ENCODE measurements around the gene BHLHE41.

BHLHE41 gene

DNA sequence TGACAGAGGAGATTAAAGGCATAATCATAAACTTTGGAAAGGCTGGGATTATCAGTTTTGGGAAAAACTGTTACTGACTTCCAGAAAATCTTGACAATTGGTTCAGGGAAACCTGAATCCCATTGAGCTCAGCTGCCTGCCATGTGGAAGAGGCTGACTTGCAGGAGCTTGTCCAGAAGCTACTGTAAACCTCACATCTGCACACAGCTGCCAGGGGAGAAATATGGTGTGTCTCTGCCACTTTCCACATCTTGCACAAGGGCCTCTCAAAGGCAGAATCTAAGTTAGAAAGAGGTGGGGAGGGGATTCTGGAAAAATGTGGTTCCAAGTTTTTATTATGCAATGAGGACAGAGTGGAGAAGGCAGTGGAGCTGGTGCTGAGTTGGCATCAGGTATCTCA, 8.7 kb upstream of the BHLHE41 start:
- no peak for DNase-seq

DNA sequence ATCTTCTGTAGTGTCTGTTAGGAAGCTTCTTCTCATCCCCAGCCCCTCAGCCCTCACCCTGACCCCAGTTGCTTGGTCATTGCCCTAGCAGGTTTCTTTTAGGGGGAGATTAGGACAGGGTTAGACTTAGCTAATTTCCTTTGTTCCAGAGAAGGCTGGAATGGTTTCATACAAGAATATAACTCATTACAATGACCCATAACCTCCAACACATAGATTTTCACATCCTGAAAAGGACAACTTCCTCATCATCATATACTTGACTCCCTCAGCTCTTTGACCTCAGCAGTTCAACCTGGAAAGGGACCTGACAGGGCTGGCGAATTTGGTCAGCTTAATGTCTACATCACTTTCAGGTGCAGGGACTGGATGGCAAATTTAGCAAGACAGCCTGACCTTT, 8.0 kb upstream of the BHLHE41 start:
- DNase-seq = no peak

DNA sequence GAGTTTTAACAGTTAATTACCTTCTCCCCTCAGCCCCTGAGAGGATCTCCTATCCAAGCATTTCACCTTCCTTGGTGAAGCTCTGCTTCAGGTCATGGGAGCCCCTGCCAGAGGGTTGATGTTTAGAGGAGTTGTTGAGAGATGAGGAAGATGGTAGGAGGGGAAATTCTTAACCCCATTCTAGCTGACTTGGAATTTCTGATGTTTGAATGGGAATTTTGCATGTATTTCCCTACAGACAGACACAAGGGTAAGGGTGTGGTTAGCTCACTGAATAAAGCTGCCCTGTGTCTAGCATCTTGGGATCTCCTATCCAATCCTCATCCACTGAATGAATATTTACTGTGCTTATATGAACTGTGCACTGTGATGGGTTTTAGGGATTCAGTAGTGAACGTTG, 7.1 kb upstream of the BHLHE41 start:
- no peak for DNase-seq

DNA sequence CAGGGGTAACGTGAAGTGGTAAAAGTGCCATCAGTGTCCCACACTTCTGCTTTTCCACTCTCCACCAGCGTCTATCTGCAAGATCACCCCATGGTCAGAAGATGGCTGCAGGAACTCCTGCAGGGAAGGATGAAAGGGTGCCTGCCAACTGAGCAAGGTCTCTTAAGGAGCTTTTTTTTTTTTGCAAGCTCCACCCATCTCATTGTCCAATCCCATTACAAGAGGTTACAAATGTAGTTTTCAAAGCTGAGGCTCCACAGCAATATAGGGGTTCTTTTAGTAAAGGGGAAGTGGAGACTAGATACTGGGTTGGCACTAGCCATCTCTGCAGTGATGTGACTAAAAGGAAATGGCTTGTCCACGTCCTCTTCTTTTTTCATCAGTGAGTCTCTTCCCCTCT, 5.9 kb upstream of the BHLHE41 start:
- peak; percentile 27 for DNase-seq

DNA sequence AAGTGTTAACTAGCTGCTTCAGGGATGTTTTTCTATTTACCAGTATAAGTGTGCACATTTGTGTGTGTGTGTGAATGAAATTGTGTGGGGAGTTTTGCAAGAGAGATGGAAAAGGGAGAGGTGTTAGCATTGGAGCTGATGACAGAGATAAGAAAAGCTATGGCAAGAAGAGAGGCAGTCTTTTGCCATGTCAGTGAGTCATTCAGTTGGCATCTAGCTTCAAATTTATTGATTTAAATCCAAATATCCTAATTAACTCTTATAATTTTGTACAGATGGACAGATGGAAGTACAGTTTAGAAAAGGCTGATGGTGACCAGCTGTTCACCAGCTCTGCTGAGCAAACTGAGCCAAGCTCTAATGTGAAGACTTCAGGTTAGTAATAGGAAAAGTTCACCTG, 3.3 kb upstream of the BHLHE41 start:
- no peak for DNase-seq

DNA sequence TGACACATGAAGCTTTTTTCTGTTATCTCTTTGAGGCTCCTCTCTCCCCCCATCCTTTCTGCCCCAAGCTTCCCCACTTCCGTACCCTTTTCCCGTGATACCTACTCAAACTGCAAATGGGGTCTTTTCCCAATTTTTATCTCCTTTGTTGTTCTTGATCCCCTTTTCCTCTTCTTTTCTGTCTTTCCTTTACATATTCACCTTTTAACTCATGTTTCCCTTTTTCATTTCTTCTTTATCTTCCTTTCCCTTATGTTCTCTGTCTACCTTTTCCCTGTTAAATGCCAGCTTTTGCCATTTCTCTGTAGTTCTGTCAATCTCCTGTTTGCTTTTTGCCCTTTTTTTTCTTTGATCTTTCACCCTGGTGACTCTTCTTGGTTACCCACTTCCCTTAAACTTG, 2.6 kb upstream of the BHLHE41 start:
- no peak for DNase-seq

DNA sequence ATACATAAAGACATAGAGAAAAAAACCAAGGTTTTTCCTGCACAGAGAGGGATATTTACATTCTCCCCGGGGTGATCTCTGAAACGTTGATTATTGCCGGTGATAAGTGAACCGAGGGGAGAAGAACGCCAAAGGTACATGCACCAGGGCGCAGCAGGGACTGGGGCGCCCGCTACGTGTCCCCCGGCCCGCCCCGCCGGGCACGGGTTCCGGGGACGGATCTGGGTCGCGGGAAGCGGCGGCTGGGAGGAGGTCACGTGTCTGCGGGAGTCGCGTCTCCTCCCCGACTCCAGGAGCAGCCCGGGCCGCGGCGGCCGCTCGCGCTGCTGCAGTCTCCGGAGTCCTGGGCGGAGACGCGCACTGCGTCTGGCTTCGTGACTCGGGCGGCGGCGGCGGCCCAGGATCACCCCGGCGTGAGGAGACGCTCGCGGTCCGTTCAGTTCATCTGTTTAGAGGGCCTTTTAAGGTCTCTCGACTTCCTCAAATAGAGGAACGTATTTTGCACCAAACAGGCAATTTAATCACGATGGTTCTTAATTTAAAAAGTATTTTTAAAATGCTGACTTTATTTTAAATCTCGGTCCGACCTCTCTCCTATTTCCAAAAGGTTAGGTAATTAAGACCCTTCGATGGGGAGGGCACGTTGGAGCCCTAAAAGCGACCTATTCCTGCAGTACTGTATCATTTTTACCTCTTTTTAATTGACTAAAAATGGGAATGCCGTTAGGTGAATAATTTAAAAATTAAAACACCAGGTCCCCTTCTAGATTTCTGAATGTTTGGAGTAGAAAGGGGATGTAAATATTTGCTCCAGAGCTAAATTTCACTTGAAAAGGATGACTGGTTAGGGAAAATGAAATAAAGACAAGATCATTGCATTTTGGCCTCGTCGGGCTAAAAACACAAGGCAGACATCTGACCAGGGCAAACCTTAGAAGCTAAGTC, 1.8 kb upstream of the BHLHE41 start:
- DNase-seq = peak; percentile 84

DNA sequence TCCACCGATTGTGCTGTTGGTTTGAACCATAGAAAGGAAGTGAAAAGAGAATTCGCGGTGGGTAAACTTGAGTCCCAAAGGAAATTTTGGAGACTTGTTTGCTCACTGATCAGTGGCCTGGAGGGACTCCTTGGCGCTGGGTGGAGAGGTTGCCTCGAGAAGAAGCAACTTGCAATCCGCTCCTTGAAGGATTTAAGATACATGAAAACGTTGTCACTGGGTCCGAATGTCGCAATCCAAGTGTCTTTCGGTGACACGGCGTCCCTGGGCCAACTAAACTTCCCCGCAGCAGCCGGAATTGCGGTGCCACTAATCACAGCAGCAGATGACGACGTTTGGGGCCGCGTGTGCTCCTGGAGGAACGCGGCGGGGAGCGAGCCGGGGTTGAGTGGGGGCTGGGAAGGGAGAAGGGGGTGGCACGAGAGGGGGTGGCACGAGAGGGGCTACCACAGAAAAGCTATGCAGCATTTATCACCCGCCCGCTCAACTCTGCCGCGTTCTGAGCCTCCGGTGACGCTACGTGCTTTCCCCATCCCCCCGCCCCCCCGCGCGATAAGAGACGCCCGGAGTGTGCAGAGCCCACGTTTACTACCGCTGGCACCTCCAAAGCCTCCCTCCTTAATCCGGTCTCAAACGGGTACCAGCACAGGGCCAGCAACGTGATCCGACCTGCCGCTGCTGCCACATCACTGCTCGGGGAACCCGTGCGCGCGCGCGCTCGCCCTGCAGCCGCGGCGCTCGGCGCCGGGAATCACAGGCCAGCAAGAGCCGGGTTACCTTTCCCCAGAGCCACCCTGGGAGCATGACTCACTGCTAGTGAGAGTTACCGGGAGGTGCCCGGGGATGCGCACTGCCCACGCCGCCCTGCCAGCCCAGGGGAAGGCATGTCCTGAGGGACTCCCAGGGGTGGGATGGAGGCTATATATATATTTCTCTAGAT, 833 bp upstream of the BHLHE41 start:
- DNase-seq = peak; percentile 78

DNA sequence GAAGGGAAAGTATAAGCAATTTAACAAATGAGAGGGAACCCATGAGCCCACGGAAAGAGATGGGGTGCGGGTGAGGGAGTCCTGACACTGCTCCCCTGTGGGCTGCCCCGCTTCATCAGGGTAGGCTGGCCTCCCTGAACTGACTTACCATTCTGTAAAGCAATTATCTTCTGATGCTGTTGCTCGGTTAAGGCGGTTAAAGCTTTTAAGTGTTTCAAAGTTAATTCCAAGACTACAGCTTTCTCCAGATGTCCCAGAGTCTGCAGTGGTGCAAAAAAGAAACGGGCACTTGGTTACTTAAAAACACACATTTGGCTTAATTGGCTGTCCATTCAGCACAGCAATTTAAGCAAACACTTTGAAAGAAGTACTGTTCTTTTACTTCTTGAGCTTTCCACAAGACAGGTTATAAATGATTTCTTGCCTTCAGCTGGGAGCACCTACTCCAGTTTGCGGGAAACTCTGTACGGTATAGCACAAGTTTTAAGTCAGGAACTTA, 1.3 kb downstream of the BHLHE41 start:
- peak; percentile 41 for DNase-seq

DNA sequence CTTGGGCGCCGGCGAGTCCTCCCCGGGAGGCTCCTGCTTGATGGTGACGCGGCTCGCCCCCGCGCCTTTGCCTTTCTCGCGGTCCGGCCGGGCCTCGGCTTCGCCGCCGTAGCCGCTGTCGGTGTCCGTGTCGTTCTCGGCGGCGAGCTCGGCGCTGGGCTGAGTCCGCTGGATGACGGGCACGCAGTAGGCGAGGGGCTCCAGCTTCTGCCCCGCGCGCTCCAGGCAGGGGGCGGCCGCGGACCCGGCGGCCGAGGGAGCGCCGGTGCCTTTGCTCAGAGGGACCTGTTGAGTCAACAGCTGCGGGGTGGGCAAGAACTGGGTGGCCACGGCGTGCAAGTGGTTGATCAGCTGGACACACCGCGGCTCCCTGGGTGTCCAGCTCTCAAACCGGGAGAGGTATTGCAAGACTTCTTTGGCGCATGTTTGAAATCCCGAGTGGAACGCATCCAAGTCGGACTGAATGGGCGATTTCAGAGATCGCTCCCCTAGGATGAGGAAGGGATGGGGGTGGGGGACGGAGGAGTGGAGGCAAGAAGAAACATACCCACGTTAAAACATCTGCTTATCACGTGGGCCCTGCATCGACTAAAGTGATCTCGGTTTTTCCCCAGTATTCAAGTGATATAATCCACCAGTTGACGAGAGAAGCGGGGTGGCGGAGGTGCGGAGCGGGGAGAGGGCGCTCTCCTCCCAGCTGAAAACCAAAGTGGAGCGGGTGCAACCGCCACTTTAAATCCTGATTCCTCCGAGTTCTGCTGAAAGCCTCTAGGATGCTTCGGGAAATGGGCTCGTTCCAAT, 2.0 kb downstream of the BHLHE41 start:
- DNase-seq = peak; percentile 65

DNA sequence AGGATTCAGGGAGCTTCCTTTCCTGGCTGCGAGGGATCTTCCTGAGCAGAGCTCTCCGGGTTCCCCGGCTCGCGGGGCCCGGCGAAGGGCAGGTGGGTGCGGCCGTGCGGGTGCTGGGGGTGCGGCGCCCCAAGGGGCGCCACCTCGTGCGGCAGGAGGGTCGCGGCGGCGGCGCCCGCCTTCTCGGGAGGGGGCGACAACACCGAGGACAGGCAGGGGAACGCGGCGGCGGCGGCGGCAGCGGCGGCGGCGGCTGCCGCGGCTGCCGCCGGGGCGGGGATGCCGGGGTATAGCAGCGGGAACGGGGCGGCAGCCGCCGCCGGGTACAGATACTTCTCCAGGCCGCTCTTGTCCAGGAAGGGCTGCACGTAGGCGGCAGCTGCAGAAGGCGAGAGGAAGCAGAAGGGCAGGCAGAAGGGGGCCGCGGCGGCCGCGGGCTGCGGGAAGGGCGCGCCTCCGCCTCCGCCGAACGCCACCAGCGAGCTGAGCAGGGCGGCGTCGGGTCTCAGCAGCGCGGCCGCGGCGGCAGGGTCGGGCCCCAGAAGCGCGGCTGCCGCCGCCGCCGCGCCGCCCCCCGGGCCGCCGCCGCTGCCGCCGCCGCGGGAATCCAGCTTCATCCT, 2.7 kb downstream of the BHLHE41 start:
- DNase-seq = peak; percentile 44

DNA sequence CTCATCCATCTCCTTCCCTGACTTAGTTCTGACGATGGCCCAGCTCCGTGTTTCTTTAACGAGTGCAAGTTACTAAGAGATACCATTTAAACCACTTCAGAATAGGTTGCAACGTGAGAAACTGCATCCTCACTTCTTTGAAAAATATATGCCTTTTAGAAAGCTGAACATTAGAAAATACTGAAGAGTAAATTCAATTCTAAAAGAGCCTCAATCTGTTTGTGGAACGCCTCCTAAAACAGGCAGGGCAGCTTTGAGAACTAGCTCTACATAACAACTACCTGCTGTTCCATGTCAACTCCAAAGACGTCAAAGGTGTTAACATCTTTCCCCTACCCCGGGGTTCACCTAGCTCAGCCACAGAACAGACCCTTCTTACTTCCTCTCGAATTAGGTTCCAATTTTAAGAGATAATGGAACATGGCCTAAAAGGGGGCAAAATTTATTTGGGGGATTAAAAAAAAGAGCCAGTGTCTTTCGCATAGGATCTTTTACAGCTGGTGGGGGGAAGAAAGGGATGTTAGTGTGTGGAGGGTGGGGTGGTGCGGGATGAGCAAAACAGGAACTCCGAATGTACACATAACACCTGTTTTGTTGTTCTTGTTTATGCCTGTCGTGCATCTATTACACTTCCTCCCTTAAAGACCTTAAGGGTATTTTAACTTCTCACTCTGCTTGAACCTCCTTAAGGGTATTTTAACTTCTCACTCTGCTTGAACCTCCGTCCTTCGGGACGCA, 3.3 kb downstream of the BHLHE41 start:
- peak; percentile 18 for DNase-seq

DNA sequence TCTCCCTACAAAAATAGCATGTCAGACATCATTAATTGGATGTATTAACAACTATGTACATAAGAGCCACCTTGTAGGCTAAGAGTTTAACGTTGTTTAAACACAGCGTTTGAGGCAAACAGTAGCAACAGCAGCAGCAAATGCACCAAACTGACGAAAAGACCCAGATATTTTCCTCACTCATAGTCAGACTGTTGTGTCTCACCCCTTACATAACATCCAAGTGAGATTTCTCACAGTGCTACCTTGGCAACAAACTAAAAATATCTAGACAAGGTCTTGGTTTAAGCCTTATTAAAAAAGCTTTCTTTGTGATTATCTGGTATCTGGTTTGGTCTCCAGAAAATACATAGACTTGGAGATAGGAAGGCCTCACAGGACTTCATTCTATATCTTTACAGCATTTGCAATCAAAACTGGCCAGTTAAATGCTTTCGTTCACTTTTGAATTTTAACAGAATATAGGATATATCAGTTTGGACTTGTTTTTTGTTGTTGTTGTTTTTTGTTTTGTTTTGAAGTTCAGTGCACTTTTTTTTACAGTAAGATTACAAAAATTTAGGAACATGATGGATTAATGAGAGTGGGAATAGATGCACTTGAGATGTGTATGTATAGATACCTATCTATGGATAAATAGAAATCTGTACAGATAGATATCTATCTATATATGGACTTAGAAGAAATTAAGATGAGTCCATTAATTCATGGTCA, 4.1 kb downstream of the BHLHE41 start:
- DNase-seq = no peak

DNA sequence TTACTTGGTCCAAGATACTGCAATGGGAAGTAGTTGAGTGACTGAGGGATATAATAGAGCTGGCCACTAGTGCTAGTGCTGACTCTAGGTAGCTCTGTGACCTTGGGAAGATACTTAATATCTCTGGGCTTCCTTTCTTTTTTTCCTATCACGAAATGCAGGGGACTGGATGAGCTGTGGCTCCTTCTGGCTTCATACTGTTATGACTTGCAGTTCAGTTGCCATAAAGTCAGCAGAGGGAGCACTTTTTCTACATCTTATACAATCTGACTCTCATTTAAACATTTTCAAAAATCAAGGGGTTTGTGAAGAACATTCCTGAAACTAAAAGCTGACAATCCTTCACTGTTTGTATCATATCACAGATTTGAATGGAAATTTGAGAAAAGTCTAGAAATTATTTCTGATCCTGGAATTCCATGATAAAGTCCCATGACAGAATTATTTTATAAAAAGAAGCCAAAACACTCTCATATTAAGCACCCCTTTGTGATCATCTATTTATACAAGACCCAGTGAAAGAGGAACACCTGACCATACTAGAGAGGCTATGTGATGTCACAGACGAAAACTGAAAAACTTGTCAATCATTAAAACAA, 5.3 kb downstream of the BHLHE41 start:
- peak; percentile 82 for DNase-seq

DNA sequence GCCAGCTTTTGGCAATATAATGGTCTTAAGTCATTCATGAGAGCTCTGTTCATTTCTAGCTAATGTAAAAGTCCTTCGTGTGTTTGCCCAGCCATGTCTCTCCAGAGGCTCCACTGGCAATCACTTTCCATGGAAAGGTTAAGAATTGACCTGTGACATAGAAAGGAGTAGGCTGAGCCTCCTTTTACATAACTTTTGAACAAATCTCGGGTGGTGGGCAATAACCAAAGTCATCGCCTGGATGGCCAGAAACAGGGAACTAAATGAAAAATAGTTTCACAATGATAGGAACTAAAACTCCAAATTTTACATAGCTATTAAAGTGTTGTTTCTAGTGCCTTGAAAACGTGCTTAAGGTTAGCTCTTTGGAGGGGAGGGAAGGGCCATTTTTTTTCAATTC, 6.5 kb downstream of the BHLHE41 start:
- DNase-seq = peak; percentile 41

DNA sequence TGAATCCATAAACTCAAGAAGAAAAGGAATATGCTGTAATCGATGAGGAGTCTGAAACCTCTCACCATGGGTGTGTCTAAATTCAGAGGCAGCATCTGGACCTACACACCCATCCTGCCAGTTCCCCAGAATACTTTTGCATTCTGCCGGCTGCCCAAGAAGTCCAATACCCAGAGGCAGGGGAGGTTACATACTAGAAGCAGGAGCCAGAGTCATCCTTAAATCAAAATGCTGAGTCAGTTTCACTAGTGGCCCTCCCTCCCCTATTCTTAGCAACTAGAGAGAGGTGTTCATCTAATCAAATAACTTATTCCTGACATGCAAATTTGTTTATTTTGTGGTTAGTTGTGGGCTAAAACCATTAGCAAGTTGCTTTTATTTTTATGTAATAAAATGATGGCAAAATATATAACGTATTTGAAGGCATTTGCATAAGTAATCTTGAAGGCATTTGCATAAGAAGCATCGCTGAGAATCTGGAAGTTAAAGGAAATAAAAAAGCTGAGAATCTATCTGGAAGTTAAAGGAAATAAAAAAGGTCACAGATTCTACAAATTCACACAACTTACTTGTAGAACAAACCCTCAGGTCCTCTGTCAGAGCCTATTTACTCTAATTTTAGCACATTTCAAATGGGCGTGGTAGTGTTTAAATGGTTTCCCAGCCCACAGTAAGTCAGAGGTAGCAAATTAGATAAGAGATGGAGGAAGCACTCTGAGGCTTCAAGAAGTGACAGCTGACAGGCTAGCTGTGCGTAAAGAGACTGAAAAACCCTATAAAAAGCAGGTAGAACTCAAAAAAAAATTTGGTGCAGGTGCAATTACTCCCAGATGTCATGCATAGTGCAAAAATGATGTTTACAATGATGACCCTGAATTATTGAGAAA, 7.8 kb downstream of the BHLHE41 start:
- DNase-seq = peak; percentile 72

DNA sequence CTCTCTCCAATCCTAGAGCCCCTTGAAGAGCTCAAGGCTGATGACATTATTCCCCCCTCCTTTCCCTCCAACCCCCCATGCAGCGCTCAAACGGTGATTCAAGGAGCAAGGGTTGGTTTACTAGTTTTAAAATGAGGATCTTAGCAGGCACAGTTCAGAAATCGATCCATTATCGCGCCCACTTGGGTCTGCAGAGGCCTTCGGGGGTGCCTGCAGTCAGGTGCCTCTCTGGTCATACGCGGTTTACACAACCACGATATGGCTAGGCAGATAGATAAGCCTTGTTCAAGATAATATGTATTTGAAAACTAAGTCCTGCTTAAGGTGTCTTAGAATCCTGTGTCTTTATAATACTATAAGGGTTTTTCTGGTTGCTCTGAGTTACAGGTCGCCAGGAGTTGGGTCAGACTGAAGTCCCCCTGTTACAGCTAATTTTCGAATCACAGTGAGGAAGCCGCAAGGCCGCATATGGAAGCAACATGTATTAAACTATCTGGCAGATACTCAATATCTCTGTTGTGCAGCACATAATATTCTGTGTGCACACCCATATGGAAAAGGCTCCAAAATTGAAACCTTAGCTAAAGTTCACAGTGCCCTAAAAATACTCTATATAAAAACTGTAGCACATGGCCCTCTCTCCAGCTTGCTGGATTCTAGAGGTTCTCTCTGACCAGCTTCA, 10.0 kb downstream of the BHLHE41 start:
- DNase-seq = no peak

DNA sequence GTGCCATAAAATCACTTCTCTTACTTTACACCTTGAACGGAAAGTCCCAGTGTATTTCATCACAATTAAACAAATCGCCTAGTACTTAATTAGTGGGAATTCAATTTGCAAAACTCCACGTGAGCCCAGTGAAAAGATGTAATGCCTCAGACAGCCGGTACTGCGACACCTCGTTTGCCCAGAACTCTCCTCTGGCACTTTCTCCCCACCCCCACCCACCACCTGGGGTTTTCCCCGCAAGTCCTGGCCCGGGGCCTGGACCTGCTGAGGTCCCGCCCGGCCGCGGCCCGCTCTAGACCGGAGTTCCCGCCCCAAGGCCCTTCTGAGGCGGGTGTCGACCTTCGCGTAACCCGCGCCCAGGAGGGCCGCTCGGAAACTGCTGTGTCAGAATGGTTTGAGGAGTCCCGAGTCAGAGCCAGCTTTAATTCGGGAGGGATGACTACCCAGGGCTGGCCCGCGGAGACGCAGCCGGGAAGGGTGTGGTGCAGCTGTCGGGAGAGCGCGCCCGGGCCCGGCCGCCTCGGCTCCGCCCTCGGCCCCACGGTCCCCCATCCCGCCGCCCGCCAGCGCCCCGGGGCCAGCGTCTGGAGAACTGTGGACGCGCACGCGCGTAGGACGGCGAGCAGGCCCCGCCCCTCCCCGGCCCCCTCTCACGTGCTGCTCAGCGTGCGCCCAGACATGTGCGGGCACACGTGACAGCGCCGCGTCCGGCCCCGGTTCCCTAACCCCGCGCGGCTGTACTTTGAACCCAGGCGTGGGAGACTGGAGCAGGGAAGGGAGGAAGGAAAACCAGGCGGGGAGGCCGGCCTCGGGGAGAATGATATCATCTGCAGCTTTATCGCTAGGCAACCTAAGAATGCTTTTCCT, 10.8 kb downstream of the BHLHE41 start:
- peak; percentile 95 for DNase-seq

Measured in OCI-M1 (cell line).